ENCODE measurements around the gene ZFP90. TPM values are rescaled to one million over a fixed set of nuclear protein-coding genes. Genes with fewer than 3 reads are reported as not detected.

The ZFP90 gene
- total and polyA plus RNA-seq, 8 donors, result 16.8 to 53.8 (median 46.5) TPM

DNA sequence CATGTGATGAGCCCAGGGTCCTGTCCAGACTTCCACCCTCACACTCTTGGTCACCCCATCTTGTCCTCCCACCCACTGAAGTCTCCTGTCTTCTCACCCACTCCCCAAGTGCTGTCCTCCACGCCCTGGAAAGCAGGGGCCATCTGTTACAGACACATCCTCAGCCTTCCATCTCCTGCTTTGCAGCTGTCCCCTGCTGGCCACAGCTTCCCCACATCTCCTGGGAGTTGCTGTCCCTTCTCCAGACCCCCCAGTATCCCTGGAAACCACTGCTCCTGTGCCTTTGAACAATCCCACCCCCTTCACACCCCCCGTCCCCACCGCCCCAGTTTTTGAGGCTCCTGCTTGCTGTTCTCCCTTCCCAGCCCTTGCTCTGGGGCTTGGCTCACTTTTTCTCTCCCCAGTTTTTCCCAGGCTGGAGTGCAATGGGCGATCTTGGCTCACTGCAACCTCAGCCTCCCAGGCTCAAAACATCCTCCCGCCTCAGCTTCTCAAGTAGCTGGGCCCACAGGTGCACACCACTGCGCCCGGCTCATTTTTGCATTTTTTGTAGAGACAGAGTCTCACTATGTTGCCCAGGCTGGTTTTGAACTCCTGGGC is 30.4 kb upstream of the ZFP90 start:
- Histone ChIP-seq H3K9me3 (no peaks in the 10 kb centered on the region), H3K4me1 (peaks cover 4 to 8% of the 10 kb centered on the region in 2 donors), H3K36me3 (no peaks in the 10 kb centered on the region), H3K4me3 (no peak overlapping the region), H3K27me3 (peaks cover 0 to 9% of the 10 kb centered on the region in 2 donors), H3K27ac (no peak overlapping the region)
- no peak for ATAC-seq
- intact Hi-C loops (cut with DNase I), result loop anchor here in 1 of 2 donors (5.0 to 10.0 kb wide), 2 partner anchors 64 to 111 kb away; partner anchors contain the start of gene SMPD3
- TF ChIP-seq CTCF (IDR thresholded peaks at IDR 0.05), result no peak
- no peak for DNase-seq

DNA sequence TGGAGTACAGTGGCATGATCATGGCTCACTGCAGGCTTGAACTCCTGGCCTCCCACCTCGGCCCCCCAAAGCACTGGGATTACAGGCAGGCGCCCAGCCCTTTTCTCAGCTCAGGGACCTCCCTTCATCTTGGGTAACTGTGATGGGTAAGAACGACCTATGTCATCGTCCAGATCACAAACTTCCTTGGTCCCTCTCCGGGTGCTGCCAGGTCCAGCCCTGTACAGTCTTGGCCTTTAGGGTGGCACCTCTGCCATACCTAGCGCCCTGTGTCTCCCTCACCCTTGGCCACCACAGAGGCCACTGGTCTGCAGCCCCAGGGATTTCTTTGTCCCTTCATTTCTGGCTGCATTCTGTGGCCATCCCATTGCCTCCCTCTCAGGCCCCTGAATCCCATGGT is 29.7 kb upstream of the ZFP90 start:
- Histone ChIP-seq H3K9me3 (no peaks in the 10 kb centered on the region), H3K27me3 (peaks cover 0 to 9% of the 10 kb centered on the region in 2 donors)
- no peak for ATAC-seq

GRCh38 chr16:68510775-68511174 is 28.3 kb upstream of the ZFP90 start:
- intact Hi-C loops (cut with DNase I), result loop anchor here (5.0 to 10.0 kb wide), 2 partner anchors 116 to 258 kb away; no protein-coding TSS in a partner anchor
- Histone ChIP-seq H3K36me3 (no peaks in the 10 kb centered on the region), H3K27me3 (peaks cover 0 to 9% of the 10 kb centered on the region in 2 donors), H3K9me3 (no peaks in the 10 kb centered on the region), H3K4me3 (no peak overlapping the region), H3K4me1 (peaks cover 4 to 8% of the 10 kb centered on the region in 2 donors), H3K27ac (no peak overlapping the region)
- ATAC-seq (no peak), DNase-seq (no peak)
- no peak for TF ChIP-seq CTCF (IDR thresholded peaks at IDR 0.05)

More for the DNA sequence above, 29.7 kb upstream of the ZFP90 start:
- no peak overlapping the region for H3K4me3 ChIP-seq
- no peak for DNase-seq
- TF ChIP-seq CTCF (IDR thresholded peaks at IDR 0.05), result no peak
- intact Hi-C loops (cut with DNase I), result loop anchor here in 1 of 2 donors (5.0 to 10.0 kb wide), 2 partner anchors 65 to 112 kb away; partner anchors contain the start of gene SMPD3
- peaks cover 4 to 8% of the 10 kb centered on the region in 2 donors for H3K4me1 ChIP-seq
- H3K36me3 ChIP-seq, result no peaks in the 10 kb centered on the region
- H3K27ac ChIP-seq, result no peak overlapping the region

DNA sequence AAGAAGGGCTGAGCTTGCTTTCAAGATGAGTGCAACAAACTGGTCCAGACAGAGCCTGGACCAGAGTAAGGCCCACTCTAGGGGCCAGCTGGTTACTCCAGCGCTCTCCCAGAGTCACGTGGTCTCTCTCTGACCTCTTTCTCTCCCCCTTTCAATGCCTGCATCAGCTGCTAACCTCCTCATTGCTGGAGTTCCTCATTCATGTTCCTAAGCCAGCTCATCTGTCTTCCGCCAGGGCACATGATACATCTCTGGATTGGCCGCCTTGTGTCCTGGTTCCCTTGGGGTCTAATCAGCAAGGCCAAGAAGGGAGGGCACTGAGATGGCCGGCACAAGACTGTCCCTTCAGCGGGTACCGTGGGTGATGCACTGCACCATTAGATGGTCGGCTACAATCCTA is 26.9 kb upstream of the ZFP90 start:
- no peak for TF ChIP-seq CTCF (IDR thresholded peaks at IDR 0.05)
- H3K9me3 ChIP-seq, result no peaks in the 10 kb centered on the region
- H3K36me3 ChIP-seq, result no peaks in the 10 kb centered on the region
- peak in 1 of 4 donors; percentile 13 for DNase-seq
- H3K4me1 ChIP-seq, result peaks cover 4 to 8% of the 10 kb centered on the region in 2 donors
- H3K27me3 ChIP-seq, result peaks cover 0 to 9% of the 10 kb centered on the region in 2 donors
- H3K27ac ChIP-seq, result no peak overlapping the region
- ATAC-seq, result no peak
- no peak overlapping the region for H3K4me3 ChIP-seq
- intact Hi-C loops (cut with DNase I), result loop anchor here (5.0 to 10.0 kb wide), 2 partner anchors 117 to 260 kb away; no protein-coding TSS in a partner anchor

DNA sequence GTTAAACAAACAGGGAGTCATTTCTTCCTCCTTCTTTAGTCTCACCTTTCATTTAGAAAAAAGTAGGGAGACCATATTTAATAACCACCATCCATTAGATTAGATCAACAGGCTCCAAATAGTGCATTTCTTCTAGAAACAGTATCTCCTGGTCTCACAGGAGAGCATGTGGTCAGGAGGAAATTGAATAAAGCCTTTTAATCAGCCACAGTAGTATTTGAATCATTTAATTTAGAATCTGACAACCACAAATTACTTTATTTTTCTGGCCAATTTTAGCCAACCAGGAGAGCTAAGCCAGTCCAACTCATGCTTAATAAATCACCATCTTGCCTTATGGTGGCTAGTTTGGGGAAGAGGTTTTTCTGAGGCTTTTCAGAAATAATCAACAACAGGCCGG is 26.3 kb upstream of the ZFP90 start:
- H3K27me3 ChIP-seq, result peaks cover 0 to 9% of the 10 kb centered on the region in 2 donors
- intact Hi-C loops (cut with DNase I), result loop anchor here (5.0 to 10.0 kb wide), 2 partner anchors 118 to 260 kb away; no protein-coding TSS in a partner anchor
- DNase-seq (no peak), ATAC-seq (no peak)
- H3K27ac ChIP-seq, result no peak overlapping the region
- peaks cover 4 to 8% of the 10 kb centered on the region in 2 donors for H3K4me1 ChIP-seq
- H3K9me3 ChIP-seq, result no peaks in the 10 kb centered on the region
- no peak for TF ChIP-seq CTCF (IDR thresholded peaks at IDR 0.05)
- no peak overlapping the region for H3K4me3 ChIP-seq
- H3K36me3 ChIP-seq, result no peaks in the 10 kb centered on the region
